Measurements from ENCODE around the gene ZCCHC14.
"Not testable (repeated sequence)": the region's sequence is repeated elsewhere in the genome, so short reads cannot be mapped to it uniquely, and the experiment has no call there.

Gene ZCCHC14

DNA sequence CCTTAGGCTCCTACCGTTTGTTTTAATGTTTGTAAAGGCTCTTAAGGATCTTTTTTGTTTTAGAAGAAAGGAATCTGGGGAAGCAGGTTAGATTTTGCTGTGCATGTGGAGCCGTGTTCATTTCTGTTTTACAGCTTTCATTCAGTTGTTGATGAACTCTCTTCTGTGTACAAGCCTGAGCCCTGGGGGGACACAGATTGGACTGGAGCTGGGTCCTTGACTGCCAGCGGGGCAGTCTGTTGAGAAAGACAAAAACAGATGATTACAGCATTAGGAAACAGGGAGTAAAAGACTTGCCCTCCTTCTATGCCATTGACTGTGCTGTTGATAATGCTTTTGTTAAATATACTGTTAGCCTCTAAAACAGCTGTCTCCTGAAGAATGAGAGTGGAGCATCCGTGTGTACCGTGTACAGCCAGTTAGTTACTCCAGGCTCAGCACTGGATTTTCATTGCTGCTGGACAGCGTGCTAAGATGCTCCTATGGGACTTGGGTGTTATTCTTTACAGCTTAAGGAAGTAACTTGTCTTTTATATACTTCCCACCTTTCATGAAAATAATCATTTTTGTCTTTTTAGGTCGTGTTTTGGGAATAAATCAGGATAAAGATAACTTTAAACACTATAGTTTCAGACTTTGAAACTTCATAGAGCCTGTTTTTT lies 97.5 kb downstream of the ZCCHC14 start:
- no peak for DNase-seq

DNA sequence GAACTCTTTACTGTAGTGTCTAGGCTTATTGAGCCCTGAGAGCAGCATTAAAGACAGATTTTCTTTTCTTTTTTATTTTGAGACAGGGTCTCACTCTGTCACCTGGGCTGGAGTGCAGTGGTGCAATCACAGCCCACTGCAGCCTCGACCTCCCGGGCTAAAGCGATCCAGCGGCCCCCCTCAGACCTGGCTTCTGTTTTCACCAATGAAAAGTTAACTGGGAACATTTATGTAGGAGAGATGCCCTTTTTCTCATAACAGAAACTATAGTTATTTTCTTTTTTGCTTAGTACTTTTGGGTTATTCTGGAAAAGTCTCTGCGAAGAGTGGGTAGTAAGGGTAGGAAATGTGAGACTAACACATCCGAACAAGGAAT lies 99.2 kb downstream of the ZCCHC14 start:
- DNase-seq: no peak

DNA sequence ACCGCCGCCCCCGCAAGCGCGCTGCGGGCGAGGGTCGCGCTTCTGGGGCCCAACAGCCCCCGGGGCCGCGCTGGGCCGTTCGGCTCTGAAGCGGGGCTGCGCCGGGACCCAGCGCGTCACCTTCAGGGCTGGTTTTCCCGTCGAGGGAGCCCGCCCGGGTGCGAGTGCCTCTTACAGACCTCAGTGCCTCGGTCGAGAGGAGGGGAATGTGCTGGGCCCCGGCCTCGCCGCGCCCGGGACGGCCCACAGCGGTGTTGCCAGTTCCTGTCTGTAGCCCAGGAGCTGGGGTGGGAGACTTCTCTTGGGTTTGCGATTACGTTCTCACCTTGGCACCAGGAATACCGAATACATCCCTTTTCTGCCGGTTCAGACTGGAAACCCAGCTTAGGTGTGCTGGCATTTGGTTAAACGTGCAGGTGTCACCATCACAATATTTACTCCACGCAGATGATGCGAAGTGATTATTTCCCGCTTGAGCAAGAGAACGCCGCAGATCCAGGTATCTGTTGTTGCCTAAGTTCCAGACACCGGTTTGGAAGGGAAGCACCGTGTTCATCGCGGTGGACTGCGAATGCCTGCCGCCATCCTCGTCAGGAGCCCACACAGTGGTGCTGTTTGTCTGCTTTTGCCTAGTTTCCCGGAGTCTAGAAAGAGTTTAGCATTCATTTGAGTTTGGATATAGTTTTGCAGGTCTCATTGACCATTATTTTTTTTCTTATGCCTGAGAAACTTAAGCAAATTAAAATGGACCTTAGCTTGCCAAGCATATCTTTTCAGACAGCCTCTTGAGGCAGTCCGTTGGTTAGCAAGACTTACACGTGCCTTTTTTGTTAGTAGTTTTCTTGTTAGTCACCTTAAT lies 99.8 kb downstream of the ZCCHC14 start:
- DNase-seq: peak; percentile 75

DNA sequence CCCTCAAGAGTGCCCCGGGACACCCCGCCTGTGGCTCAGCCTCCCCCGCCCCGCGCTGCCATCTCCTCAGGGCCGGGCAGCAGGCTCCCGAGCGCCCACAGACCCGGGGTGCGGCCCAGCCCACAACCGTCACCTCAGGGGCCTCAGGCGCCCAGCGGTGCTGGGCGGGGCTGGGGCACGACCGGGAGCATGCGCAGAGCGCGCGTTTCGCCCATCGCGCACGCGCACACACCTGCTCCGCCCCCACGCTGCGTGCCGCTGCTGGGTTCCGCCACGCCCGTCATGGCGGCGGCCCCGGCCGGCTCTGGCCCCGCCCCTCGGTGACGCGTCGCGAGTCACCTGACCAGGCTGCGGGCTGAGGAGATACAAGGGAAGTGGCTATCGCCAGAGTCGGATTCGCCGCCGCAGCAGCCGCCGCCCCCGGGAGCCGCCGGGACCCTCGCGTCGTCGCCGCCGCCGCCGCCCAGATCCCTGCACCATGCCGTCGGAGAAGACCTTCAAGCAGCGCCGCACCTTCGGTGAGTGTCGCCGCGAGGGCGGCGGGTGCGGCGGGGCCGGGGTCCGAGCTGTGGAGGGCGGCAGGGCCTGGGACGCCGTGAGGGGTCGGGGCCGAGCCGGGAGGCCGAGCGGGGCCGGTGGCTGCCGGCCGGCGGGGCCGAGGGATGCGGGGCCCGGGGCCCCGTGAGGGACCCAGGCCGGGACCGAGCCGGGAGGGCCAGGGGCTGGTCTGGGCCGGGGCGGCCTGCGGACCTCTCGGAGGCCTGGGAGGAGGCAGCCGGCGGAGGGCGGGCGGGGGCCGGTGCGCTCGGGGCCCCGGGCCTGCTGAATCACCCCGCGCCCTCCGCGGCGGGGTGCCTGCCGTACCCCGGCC lies 100.6 kb downstream of the ZCCHC14 start, which contains the start of gene MAP1LC3B:
Gene MAP1LC3B (plus strand): TSS at position 387 of the 871 bp plus-strand sequence. CDS start 92 bp downstream, at position 479.
- peak; percentile 98 for DNase-seq

DNA sequence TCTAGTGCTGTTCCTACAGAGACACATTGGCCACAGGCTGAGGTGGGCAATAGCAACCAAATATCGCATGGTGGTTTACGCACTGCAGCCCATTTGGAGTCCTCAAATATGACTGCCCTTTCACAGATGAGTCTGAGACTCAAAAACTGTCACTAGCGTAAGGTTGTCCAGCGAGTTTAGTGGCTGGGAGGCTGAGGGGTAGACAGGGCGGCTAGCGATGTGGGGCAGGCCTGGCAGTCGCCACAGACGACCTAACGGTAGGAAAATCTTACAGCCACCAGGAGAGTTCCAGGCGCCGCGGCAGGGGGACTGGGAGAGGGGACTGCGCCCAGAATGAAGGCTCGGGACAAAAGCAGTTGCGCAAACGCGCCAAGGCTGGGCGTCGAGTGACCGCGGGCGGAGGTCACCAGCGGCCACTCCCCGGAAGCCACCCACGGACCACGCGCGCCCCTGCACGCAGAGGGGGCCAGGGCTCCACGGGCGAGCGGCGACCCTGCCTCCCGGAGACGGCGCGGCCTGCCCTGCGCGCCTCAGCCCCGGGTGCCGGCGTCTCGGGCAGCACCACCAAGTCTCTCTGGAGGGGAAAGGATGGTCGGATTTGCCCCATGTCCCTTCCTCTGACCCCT lies 101.4 kb downstream of the ZCCHC14 start:
- DNase-seq: no peak

DNA sequence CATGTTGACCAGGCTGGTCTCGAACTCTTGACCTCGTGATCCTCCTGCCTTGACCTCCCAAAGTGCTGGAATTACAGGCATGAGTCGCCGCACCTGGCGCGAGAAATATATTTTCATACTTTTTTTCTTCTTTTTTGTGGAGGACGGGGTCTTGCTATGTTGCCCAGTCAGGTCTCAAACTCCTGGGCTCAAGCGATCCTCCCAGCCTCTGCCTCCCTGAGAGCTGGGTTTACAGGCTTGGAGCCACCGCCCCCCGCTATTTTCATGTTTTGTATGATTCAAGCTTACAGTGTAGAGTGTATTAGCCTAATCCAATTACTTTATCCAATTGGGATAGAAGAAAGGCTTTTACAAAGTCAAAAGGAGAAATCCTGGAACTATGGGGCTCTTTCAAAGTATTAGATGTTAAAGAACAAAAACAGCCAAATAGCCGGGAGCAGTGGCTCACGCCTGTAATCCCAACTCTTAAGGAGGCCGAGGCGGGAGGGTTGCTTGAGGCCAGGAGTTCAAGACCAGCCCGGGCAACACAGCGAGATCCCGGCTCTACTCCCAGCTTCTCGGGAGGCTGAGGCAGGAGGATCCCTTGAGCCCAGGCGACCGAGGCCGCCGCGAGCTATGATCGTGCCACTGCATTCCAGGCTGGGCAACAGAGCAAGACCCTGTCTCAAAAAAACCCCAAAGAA lies 102.0 kb downstream of the ZCCHC14 start:
- DNase-seq: no peak

DNA sequence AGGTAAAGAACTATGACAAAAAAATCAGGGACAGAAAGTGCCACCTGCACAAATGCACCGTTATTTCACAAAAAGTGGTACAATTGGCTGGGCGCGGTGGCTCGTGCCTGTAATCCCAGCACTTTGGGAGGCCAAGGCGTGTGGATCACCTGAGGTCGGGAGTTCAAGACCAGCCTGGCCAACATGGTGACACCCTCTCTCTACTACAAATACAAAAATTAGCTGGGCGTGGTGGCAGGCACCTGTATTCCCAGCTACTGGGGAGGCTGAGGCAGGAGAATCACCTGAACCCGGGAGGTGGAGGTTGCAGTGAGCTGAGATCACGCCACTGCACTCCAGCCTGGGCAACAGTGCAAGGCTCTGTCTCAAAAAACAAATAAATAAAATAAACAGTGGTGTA lies 102.9 kb downstream of the ZCCHC14 start:
- not testable (repeated sequence) for DNase-seq

DNA sequence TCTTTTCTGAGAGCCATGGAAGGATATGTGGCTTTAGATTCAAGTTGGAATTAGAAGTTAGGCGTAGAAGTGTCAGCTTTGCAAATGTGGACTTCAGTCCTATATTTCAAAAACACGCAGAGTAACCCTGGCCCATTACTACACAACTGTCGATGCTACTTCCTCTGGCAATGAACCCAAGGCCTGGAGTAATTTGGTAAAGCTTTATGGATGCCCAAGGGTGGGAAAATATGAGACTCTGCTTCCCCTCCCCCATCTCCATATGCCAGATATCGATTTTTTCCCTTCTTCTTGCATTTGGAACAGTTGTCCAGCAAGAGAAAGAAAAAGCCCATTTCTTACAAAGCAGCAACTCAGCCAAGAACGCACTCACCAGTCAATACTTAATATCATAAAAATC lies 103.6 kb downstream of the ZCCHC14 start:
- DNase-seq: no peak

DNA sequence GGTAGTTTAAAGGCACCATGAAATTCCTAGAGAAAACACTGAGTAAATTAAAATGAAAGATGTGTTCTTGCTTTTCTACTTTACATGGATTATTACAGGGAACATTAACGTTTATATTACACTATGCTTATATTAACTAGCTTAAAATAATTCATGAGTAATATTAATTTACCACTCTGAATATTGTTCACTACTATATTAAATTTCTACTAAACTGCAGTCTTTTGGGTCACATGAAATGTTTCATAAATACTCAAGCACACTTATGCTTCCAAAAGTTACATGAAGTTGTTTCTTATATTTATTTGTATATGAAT lies 104.0 kb downstream of the ZCCHC14 start:
- DNase-seq: no peak

DNA sequence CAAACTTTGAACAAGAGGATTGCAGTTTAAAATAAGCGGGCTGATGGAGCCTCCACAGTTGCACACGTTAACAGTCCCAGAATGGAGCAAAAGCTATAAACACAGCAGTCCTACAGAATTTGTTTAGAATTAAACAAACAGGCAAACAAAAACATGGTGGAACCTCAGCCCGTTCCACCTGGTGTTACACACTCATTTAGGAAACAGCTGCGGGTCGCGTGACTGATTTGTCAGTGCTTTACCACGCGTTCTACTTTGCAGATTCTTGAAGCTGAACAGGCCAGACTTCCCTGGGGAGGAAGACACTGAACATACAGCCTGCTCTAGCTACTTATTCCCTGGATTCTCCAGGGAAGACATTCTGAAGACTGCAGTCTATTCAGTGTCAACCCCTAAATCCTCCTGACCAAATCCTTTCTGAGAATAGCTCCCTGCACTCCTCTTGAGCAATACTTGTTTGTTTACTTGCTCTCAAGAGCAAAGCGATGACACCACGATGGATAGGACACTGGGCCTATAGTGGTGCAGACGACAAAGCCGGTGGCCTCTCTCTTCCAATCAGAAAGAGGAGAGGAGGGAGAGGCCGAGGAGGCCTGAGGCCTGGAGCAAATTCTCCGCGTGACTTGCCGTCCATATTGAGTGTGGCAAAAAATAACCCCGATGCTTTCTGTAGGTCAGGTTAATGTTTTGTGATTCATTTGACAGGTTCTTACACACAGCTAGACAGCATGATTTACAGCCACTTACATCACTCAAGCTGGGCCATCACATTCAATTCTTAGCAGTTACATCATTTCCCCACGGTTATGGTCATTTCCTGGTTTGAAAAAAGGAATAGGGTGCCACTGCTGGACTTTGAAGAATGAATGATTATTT lies 104.6 kb downstream of the ZCCHC14 start:
- peak; percentile 92 for DNase-seq

DNA sequence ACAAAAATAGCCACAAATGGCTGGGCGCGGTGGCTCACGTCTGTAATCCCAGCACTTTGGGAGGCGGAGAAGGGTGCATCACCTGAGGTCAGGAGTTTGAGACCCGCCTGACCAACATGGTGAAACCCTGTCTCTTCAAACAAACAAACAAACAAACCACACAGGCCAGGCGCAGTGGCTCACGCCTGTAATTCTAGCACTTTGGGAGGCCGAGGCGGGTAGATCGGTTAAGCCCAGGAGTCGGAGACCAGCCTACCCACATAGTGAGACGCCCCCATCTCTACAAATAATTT lies 108.0 kb downstream of the ZCCHC14 start:
- DNase-seq: not testable (repeated sequence)

DNA sequence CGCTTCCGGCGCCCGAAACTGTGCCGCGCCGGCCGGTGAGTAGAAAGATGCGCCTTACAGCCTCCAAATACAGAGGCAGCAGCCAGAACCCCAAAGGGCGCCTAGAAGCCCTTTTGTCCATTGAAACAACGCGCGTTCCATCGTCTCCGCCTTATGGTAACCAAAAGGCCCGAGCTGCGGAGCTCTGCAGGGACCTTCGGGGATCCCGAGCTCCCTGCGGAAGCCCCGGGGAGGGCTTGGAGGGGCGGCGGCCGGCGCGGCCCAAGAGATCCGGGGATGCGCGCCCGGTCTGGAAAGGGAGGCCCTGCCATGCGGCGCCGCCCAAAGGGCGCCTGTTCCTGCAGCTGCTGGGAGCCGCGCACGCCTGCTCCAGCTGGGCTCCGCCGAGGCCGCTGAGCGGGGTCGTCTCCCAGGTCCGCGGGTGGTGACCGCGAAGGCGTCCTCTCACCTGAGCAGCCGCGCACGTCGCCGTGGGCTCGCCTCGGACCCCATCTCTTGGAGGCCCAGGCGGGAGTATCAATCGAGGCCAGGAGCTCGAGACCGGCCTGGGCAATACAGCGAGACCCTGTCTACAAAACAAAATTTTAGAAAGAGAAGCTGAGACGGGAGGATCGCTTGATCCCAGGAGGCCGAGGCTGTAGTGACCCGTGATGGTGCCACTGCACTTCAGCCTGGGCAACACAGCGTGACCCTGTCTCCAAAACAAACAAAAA lies 108.5 kb downstream of the ZCCHC14 start:
- peak; percentile 42 for DNase-seq

DNA sequence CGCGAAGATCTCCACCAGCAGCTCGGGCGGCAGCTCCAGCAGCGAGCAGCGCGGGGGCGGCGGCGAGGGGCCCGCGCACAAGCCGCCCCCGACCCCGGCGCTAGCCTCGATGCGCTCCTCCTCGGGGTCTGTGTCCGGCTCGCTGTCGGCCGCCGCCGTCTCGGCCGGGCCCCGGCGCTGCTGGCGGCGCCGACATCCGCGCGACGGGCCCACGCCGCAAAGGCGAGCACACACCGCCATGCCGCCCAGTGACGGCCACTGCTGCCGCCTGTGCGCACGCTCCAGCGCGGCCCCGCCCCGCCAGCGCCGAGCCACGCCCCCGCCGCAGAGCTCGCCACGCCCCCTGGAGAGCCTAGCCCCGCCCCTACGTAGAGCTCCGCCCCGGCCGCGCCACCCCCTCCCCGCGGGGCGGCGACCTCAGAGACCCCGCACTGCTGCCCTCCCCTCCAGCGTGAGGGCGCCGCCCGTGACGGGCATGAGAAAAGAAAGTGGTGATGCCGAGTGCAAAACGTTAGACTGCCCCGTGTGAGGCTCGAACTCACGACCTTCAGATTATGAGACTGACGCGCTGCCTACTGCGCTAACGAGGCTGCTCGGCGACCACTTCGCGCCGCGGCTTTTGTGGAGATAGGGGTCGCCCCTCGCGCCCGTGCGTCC lies 109.2 kb downstream of the ZCCHC14 start, which contains the start of gene FBXO31:
Gene FBXO31 (minus strand): TSS at position 272 of the 657 bp plus-strand sequence. CDS start 32 bp downstream, at position 240.
- DNase-seq: peak; percentile 94

DNA sequence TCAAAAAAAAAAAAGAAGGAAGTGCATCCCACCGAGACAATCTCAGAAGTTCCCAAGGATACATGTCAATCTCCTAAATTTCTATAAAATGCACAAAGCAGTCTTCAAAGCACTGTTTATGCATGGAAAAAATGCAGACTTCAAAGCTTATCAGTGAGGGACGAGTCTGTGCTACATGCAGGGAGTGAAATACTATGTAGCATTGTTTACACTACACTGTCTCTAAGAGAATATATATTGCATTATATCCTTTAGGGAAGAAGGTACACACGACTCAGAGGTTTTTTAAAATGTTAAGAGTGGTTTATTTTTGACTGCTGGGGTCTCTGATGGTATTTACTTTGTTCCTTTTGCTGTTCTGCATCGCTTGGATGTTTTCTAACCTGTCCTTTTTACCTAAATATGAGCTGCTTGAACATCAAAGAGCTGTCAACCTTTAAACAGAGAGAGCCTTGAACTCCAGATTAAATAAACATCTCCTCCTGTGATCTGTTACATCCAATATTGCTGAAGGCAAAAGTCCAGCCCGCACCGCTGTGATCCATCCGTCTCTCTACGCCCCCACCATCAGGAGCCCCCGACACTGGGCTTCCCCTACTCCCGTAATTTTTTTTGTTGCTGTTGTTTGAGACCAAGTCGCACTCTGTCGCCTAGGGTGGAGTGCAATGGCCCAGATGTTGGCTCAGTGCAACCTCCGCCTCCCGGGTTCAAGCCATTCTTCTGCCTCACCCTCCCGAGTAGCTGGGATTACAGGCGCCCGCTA lies 110.6 kb downstream of the ZCCHC14 start:
- no peak for DNase-seq

DNA sequence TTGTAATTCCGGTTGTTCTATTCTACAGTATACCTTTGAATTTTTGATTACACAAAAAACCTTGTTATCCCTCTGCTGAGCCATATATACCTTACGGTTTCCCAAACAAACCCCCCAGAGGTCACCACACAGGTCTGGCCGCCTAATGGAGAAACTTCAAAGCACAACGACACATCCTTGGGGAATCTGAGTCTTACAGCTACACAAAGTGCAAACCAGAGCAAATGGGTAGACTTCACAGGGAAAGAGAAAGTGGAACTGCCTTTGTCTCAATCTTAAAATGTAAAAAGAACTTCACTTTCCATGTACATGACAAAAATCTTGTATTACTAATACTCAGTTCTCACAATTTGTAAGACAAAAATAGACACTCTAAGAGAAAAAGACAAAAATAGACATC lies 111.9 kb downstream of the ZCCHC14 start:
- no peak for DNase-seq

DNA sequence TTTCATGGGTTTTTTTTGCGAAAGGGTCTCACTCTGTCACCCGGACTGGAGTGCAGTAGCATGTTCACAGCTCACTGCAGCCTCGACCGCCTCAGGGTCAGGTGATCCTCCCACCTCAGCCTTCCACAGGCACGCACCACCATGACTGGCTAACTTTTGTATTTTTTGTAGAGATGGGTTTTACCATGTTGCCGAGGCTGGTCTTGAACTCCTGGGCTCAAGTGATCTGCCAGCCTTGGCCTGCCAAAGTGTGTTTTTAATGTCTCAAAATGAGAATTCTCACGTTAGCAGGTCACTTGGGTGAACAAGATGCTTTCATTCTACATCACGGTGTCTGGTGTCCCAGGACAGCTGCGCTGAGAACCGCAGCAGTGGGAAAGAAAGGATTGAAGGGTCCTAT lies 112.4 kb downstream of the ZCCHC14 start:
- DNase-seq: no peak

DNA sequence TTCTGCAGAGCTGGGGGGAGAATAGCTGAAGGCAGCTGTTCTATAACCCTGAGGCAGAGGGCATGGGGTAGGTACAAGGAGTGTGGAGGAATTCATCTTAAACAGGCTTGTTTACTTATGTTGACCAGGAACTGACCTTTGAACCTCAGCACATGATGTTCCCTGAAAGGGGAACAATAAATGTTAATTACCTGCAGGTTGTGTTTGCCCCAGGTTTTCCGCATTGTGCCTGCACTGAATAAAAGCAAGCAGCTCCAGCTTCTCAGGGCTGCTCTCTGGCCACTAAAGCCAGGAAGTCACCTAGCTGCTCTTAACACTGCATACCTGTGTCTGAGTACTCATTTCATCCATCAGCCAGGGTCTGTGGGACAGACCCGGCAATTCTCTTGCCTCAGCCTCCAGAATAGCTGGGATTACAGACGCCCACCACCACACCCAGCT lies 113.5 kb downstream of the ZCCHC14 start:
- DNase-seq: not testable (repeated sequence)

DNA sequence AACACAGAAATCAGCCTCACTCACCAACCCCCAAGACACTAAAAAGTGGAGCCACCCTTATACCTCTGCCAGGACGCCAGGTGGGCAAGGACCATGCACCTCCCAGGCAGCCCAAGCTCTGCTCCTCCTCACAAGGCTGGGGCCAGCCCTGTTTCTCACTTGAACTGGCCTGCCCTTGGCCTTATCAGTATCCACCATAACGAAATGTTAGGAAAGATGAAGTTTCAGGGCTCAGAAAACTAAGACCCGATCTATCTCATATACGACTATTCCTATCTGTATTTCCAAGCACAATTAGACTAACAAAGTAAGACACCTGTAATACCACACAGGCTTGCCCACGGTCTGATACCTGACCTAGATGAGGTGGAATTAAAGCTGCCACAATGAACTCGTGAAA lies 116.2 kb downstream of the ZCCHC14 start:
- DNase-seq: no peak

DNA sequence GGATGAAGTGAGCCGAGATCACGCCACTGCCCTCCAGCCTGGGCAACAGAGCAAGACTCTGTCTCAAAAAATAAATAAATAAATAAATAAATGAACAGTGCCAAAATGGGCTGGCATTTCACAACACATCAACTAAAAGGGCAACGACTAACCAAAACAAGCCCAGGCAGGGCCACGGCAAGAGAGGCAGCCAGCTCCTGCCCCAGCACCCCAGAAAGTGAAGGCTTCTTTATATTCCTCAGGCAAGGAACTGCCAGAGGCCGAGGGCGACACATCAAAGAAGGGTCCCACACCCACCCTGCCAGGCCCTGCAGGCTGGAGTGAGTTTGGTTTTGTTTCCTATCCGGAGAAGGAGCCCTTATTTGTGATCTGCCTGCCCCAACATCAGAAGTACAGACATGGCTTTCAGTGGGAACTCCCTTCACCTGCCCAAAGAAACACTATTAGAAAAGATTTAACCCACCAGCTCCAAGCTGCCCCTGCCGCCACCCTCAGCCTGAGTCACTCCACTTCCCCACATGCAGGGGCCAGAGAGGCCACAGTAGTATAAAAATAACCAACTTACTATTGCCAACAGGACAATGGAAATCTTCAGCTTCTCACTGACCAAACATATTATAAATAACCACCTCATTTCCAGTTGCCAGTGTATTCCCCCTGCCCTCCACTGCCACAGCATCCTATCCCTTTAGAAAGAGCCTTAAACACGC lies 117.2 kb downstream of the ZCCHC14 start:
- no peak for DNase-seq
